NCI-H1694 (cell line): ENCODE results near the gene HSPG2.
"Not testable (repeated sequence)": the region's sequence is repeated elsewhere in the genome, so short reads cannot be mapped to it uniquely, and the experiment has no call there.

ENCODE experiments used
- DNase-seq: peaks from one replicate; lab custom pipeline; 2025; lab: John Stamatoyannopoulos, UW

The HSPG2 gene

GRCh38 chr1:21932127-21932526 lies 5.0 kb downstream of the HSPG2 start:
- DNase-seq, result no peak

GRCh38 chr1:21931171-21932093 lies 5.7 kb downstream of the HSPG2 start:
- no peak for DNase-seq

- no peak for DNase-seq
These were observed 6.4 kb downstream of the HSPG2 start for GRCh38 chr1:21930629-21931170.

GRCh38 chr1:21930080-21930571 lies 7.0 kb downstream of the HSPG2 start:
- DNase-seq, result no peak

GRCh38 chr1:21927533-21928237 lies 9.4 kb downstream of the HSPG2 start:
- no peak for DNase-seq

- DNase-seq, result no peak
These were observed 10.1 kb downstream of the HSPG2 start for GRCh38 chr1:21926814-21927532.

- DNase-seq, result no peak
These were observed 11.0 kb downstream of the HSPG2 start for GRCh38 chr1:21926065-21926464.

- DNase-seq, result no peak
These were observed 11.7 kb downstream of the HSPG2 start for GRCh38 chr1:21925334-21925940.

- no peak for DNase-seq
These were observed 12.6 kb downstream of the HSPG2 start for GRCh38 chr1:21924503-21925005.

- DNase-seq, result no peak
These were observed 14.8 kb downstream of the HSPG2 start for GRCh38 chr1:21922090-21923013.

GRCh38 chr1:21921100-21921875 lies 15.8 kb downstream of the HSPG2 start:
- DNase-seq, result no peak

- no peak for DNase-seq
These were observed 17.6 kb downstream of the HSPG2 start for GRCh38 chr1:21919520-21919919.

GRCh38 chr1:21917239-21917631 lies 19.9 kb downstream of the HSPG2 start:
- not testable (repeated sequence) for DNase-seq

GRCh38 chr1:21916447-21917238 lies 20.5 kb downstream of the HSPG2 start:
- DNase-seq, result no peak

GRCh38 chr1:21914880-21915640 lies 22.1 kb downstream of the HSPG2 start:
- DNase-seq, result peak; percentile 27

GRCh38 chr1:21914450-21914849 lies 22.7 kb downstream of the HSPG2 start:
- no peak for DNase-seq

- peak; percentile 2 for DNase-seq
These were observed 23.3 kb downstream of the HSPG2 start for GRCh38 chr1:21913763-21914162.

- no peak for DNase-seq
These were observed 23.9 kb downstream of the HSPG2 start for GRCh38 chr1:21913258-21913657.
